ENCODE measurements around the gene PTPRD. TPM values are rescaled to one million over a fixed set of nuclear protein-coding genes. Genes with fewer than 3 reads are reported as not detected.

PTPRD gene
- total and polyA plus RNA-seq, 9 of the 15 experiments (the other 6 are each of a cell fraction or from before 2014, with no cell fraction given): 0.11 TPM; not detected in 8

- H3K9ac ChIP-seq (ENCODE audit: insufficient read depth in 1 of 2, low read depth in 2 of 2, low read length in 2 of 2): no peak overlapping the region
- POLR2A ChIA-PET: no interaction called here
- no peak overlapping the region for H3K4me2 ChIP-seq (ENCODE audit: insufficient read depth, low read length)
- no peaks in the 10 kb centered on the region for H3K9me3 ChIP-seq (replicated peaks; ENCODE audit: control insufficient read depth, insufficient read depth, low read depth, low read length)
- BruUV-seq (replicated peaks): no TSS peak
- no peaks in the 10 kb centered on the region for H3K27me3 ChIP-seq (ENCODE audit: control insufficient read depth in 2 of 2, insufficient read depth in 2 of 2, low read length in 2 of 2)
- DNase-seq (ENCODE audit: extremely low read depth in 1 of 4, low spot score in 3 of 4) (no peak), FAIRE-seq (no peak), ATAC-seq (no peak)
- no peak for TF ChIP-seq TBP (optimal IDR thresholded peaks at IDR 0.05; ENCODE audit: low read depth, low read length)
- no peak for TF ChIP-seq ZSCAN29 (IDR thresholded peaks at IDR 0.05)
- TF ChIP-seq TCF7 (IDR thresholded peaks at IDR 0.05; ENCODE audit: borderline replicate concordance): no peak
- no peak for TF ChIP-seq ZNF280B (CRISPR knock-in tag; IDR thresholded peaks at IDR 0.05)
- TF ChIP-seq RAD21 (CRISPR knock-in tag; conservative IDR thresholded peaks at IDR 0.05 in 1 of 2, IDR thresholded peaks at IDR 0.05 in 1 of 2): no peak
- TF ChIP-seq ZSCAN32 (CRISPR knock-in tag; IDR thresholded peaks at IDR 0.05): no peak
- no peaks in the 10 kb centered on the region for H3K9me1 ChIP-seq (ENCODE audit: control insufficient read depth, insufficient read depth, low read length)
- H4K20me1 ChIP-seq (replicated peaks; ENCODE audit: control insufficient read depth, insufficient read depth, low read length): no peaks in the 10 kb centered on the region
- no peak overlapping the region for H3K4me3 ChIP-seq
- no peaks in the 10 kb centered on the region for H3K36me3 ChIP-seq (ENCODE audit: control insufficient read depth, insufficient read depth, low read length)
- CTCF ChIA-PET (ENCODE audit: low intra/inter-chr PET ratio): no interaction called here
- H3K27ac ChIP-seq (ENCODE audit: extremely low read depth, low read depth, low read length): no peak overlapping the region
- intact Hi-C loops (cut with micrococcal nuclease): no loop called here
- in situ Hi-C loops (cut with MboI): no loop called here
- no peak overlapping the region for H2AFZ ChIP-seq (ENCODE audit: low read depth, low read length)
- WGBS (ENCODE audit: insufficient coverage, low coverage, missing lambda C conversion rate): 0% methylated on average over 4 of the region's 5 CpGs
- H3K79me2 ChIP-seq (ENCODE audit: control insufficient read depth, insufficient read depth, low read length): no peaks in the 10 kb centered on the region
- no peaks in the 10 kb centered on the region for H3K4me1 ChIP-seq (replicated peaks in 1 of 2; ENCODE audit: control insufficient read depth in 2 of 2, insufficient read depth in 2 of 2, low read length in 2 of 2)
Measured at GRCh38 chr9:8822667-8823025, 1790.2 kb downstream of the PTPRD start.
